SK-N-SH treated with all-trans-retinoic acid at 6 μM for 48 hours (cell line): Measurements from ENCODE around the gene PDSS2.

Experiments used
- ATAC-seq: fragments of 200-7000 bp; cut with Tn5 transposase; 3 replicates; pipeline ENCODE4 v1.9.1; 2020; ENCODE audit warnings: mild to moderate bottlenecking, moderate library complexity
- ARNTL ChIP-seq: fragments of 450-650 bp; formaldehyde crosslinking; IDR thresholded peaks from 2 replicates; pipeline ENCODE4 v1.5.0; 2020; ENCODE audit warnings: low read depth, mild to moderate bottlenecking, moderate library complexity, borderline replicate concordance
- BACH2 ChIP-seq: fragments of 250-450 bp; sonication (Bioruptor Pico); IDR thresholded peaks from 2 replicates; pipeline ENCODE4 v1.9.0; 2021; ENCODE audit warnings: mild to moderate bottlenecking, borderline replicate concordance
- CREB5 ChIP-seq: fragments of 250-450 bp; sonication (Bioruptor Pico); IDR thresholded peaks from 2 replicates; pipeline ENCODE4 v1.5.1; 2020; ENCODE audit warnings: low read depth, mild to moderate bottlenecking, moderate library complexity
- CSDC2 ChIP-seq: fragments of 250-450 bp; sonication (Bioruptor Pico); IDR thresholded peaks from 2 replicates; pipeline ENCODE4 v1.5.0; 2020; ENCODE audit warnings: mild to moderate bottlenecking, moderate library complexity
- ESRRG ChIP-seq: fragments of 250-450 bp; sonication (Bioruptor Pico); IDR thresholded peaks from 2 replicates; pipeline ENCODE4 v1.6.1; 2021; ENCODE audit warnings: mild to moderate bottlenecking
- GLIS3 ChIP-seq: fragments of 250-450 bp; sonication (Bioruptor Pico); IDR thresholded peaks from 2 replicates; pipeline ENCODE4 v1.5.0; 2020; ENCODE audit warnings: mild to moderate bottlenecking, moderate library complexity
- ISL1 ChIP-seq: fragments of 250-450 bp; sonication (Bioruptor Pico); IDR thresholded peaks from 2 replicates; pipeline ENCODE4 v2.1.2; 2022; ENCODE audit warnings: mild to moderate bottlenecking, moderate library complexity
- OSR1 ChIP-seq: fragments of 250-450 bp; sonication (Bioruptor Pico); IDR thresholded peaks from 2 replicates; pipeline ENCODE4 v1.8.0; 2022; ENCODE audit warnings: moderate library complexity, mild to moderate bottlenecking, inconsistent platforms
- PPARA ChIP-seq: fragments of 250-450 bp; sonication (Bioruptor Pico); IDR thresholded peaks from 2 replicates; pipeline ENCODE4 v1.5.0; 2020; ENCODE audit warnings: mild to moderate bottlenecking, borderline replicate concordance
- RARB ChIP-seq: fragments of 250-450 bp; sonication (Bioruptor Pico); IDR thresholded peaks from 2 replicates; pipeline ENCODE4 v1.8.0; 2021; ENCODE audit warnings: mild to moderate bottlenecking, moderate library complexity
- SNAI2 ChIP-seq: fragments of 250-450 bp; sonication (Bioruptor Pico); IDR thresholded peaks from 2 replicates; pipeline ENCODE4 v1.5.0; 2020; ENCODE audit warnings: mild to moderate bottlenecking, moderate library complexity
- TCF4 ChIP-seq: fragments of 250-450 bp; sonication (Bioruptor Pico); IDR thresholded peaks from 2 replicates; pipeline ENCODE4 v1.8.0; 2021; ENCODE audit warnings: mild to moderate bottlenecking, moderate library complexity, borderline replicate concordance
- TSHZ2 ChIP-seq: fragments of 250-450 bp; sonication (Bioruptor Pico); IDR thresholded peaks from 2 replicates; pipeline ENCODE4 v1.5.0; 2020; ENCODE audit warnings: mild to moderate bottlenecking, moderate library complexity
- ZC3H10 ChIP-seq: fragments of 250-450 bp; sonication (Bioruptor Pico); IDR thresholded peaks from 2 replicates; pipeline ENCODE4 v1.5.1; 2021; ENCODE audit warnings: mild to moderate bottlenecking, moderate library complexity
- ZFP30 ChIP-seq: fragments of 450-650 bp; formaldehyde crosslinking; IDR thresholded peaks from 2 replicates; pipeline ENCODE4 v1.5.0; 2022; ENCODE audit warnings: mild to moderate bottlenecking, moderate library complexity
- ZNF565 ChIP-seq: fragments of 450-650 bp; formaldehyde crosslinking; conservative IDR thresholded peaks from 2 replicates; pipeline ENCODE4 v1.5.0; 2020; ENCODE audit warnings: low read depth, mild to moderate bottlenecking, moderate library complexity
- ZNF70 ChIP-seq: fragments of 450-650 bp; formaldehyde crosslinking; IDR thresholded peaks from 2 replicates; pipeline ENCODE4 v1.5.0; 2020; ENCODE audit warnings: mild to moderate bottlenecking, moderate library complexity
- ZNF8 ChIP-seq: fragments of 450-650 bp; formaldehyde crosslinking; IDR thresholded peaks from 2 replicates; pipeline ENCODE4 v1.5.0; 2020; ENCODE audit warnings: mild to moderate bottlenecking, moderate library complexity
- TF ChIP-seq, protein P1 (sequence below): fragments of 250-450 bp; sonication (Bioruptor Pico); IDR thresholded peaks from 2 replicates; pipeline ENCODE4 v1.8.0; 2020; ENCODE audit warnings: mild to moderate bottlenecking, moderate library complexity, borderline replicate concordance

The PDSS2 gene

GRCh38 chr6:107132330-107132954, 326.9 kb downstream of the PDSS2 start:
- ATAC-seq: peak; percentile 38; the same call in 2 of the 3 replicates
- TF ChIP-seq, protein P1, sequence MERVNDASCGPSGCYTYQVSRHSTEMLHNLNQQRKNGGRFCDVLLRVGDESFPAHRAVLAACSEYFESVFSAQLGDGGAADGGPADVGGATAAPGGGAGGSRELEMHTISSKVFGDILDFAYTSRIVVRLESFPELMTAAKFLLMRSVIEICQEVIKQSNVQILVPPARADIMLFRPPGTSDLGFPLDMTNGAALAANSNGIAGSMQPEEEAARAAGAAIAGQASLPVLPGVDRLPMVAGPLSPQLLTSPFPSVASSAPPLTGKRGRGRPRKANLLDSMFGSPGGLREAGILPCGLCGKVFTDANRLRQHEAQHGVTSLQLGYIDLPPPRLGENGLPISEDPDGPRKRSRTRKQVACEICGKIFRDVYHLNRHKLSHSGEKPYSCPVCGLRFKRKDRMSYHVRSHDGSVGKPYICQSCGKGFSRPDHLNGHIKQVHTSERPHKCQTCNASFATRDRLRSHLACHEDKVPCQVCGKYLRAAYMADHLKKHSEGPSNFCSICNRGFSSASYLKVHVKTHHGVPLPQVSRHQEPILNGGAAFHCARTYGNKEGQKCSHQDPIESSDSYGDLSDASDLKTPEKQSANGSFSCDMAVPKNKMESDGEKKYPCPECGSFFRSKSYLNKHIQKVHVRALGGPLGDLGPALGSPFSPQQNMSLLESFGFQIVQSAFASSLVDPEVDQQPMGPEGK (CRISPR knock-in tag): no peak
- TF ChIP-seq ISL1 (CRISPR knock-in tag) (no peak), ZC3H10 (CRISPR knock-in tag) (no peak), TCF4 (CRISPR knock-in tag) (no peak)

DNA sequence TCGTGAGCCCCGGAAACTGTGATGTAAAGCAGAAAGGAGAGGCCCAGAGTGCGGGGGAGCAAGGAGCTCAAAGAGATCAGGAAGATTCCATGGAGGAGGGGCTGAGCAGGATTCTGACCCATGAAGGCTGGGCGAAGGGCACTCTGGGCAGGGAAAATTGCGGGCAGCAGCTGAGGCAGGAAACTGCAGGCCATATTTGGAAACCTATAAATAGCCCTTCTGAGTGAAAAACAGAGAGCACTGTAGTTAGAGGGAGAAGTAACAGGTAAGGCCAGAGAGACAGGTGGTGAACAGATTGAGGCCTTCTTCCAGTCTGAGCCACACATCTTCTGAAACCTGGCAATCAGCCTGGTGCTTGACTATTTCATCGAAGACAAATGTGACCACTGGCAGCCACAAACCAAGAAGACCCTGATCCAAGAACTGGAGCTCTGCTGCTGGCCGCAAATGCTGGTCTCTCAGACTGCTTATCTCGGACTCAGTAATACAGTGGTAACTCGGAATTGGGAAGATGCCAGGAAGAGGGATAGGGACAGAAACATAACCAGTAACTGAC, 329.9 kb downstream of the PDSS2 start:
- no peak for TF ChIP-seq BACH2 (CRISPR knock-in tag)
- TF ChIP-seq SNAI2: no peak
- TF ChIP-seq ISL1 (CRISPR knock-in tag): no peak
- TF ChIP-seq ESRRG (CRISPR knock-in tag): no peak
- TF ChIP-seq ZFP30 (CRISPR knock-in tag): no peak
- no peak for TF ChIP-seq GLIS3 (CRISPR knock-in tag)
- no peak for TF ChIP-seq RARB (CRISPR knock-in tag)
- no peak for TF ChIP-seq ZC3H10 (CRISPR knock-in tag)
- TF ChIP-seq, protein P1 (CRISPR knock-in tag): no peak
- no peak for TF ChIP-seq TSHZ2 (CRISPR knock-in tag)
- no peak for ATAC-seq

GRCh38 chr6:107128577-107128976, 330.8 kb downstream of the PDSS2 start:
- TF ChIP-seq ZNF8: no peak
- TF ChIP-seq, protein P1 (CRISPR knock-in tag): no peak
- TF ChIP-seq ZFP30 (CRISPR knock-in tag): no peak
- ATAC-seq: no peak

GRCh38 chr6:107128175-107128574, 331.2 kb downstream of the PDSS2 start:
- no peak for TF ChIP-seq ARNTL (CRISPR knock-in tag)
- TF ChIP-seq ZNF565 (CRISPR knock-in tag): no peak
- TF ChIP-seq CSDC2 (CRISPR knock-in tag): no peak
- no peak for TF ChIP-seq OSR1 (CRISPR knock-in tag)
- TF ChIP-seq TSHZ2 (CRISPR knock-in tag): no peak
- TF ChIP-seq PPARA (CRISPR knock-in tag): no peak
- TF ChIP-seq ZNF70 (CRISPR knock-in tag): no peak
- no peak for TF ChIP-seq BACH2 (CRISPR knock-in tag)
- TF ChIP-seq CREB5: no peak
- TF ChIP-seq, protein P1 (CRISPR knock-in tag): no peak
- no peak for ATAC-seq
